Ishikawa (cell line): Measurements from ENCODE around the gene IGSF23.

Experiments
- CEBPB ChIP-seq: IDR thresholded peaks from 2 replicates; pipeline ENCODE4 v1.6.1; 2012
- CREB1 ChIP-seq: IDR thresholded peaks from 2 replicates; pipeline ENCODE4 v1.6.1; 2012; ENCODE audit warnings: low read depth
- EP300 ChIP-seq: IDR thresholded peaks from 2 replicates; pipeline ENCODE4 v1.6.1; 2012; ENCODE audit warnings: borderline replicate concordance
- MAX ChIP-seq: IDR thresholded peaks from 2 replicates; pipeline ENCODE4 v1.6.1; 2012
- NFIC ChIP-seq: IDR thresholded peaks from 2 replicates; pipeline ENCODE4 v1.6.1; 2012
- RAD21 ChIP-seq: IDR thresholded peaks from 2 replicates; pipeline ENCODE4 v1.6.1; 2012; ENCODE audit warnings: low read depth
- REST ChIP-seq: IDR thresholded peaks from 2 replicates; pipeline ENCODE4 v1.6.1; 2012; ENCODE audit warnings: low read depth, mild to moderate bottlenecking
- TAF1 ChIP-seq: IDR thresholded peaks from 2 replicates; pipeline ENCODE4 v1.6.1; 2012; ENCODE audit warnings: low read depth, mild to moderate bottlenecking
- TCF12 ChIP-seq: IDR thresholded peaks from 2 replicates; pipeline ENCODE4 v1.6.1; 2012; ENCODE audit warnings: low read depth
- YY1 ChIP-seq: IDR thresholded peaks from 2 replicates; pipeline ENCODE4 v1.6.1; 2012; ENCODE audit warnings: low read depth

GRCh38 chr19:44581288-44581687, 32.1 kb upstream of the IGSF23 start:
- no peak for TF ChIP-seq TAF1
- no peak for TF ChIP-seq EP300
- TF ChIP-seq CREB1, result no peak
- TF ChIP-seq YY1, result no peak
- no peak for TF ChIP-seq NFIC
- no peak for TF ChIP-seq TCF12
- TF ChIP-seq MAX, result no peak
- no peak for TF ChIP-seq REST
- no peak for TF ChIP-seq CEBPB
- TF ChIP-seq RAD21, result no peak
